Amniotic epithelial cell (primary cell): ENCODE results near the gene CD200R1L.

Source experiments
- DNase-seq: peaks from one replicate; pipeline ENCODE4 v3.0.0-alpha.2; 2010; ENCODE audit warnings: low read depth

CD200R1L gene

GRCh38 chr3:112791736-112792135, 54.9 kb downstream of the CD200R1L start:
- no peak for DNase-seq

- peak; percentile 59 for DNase-seq
These were observed 56.9 kb downstream of the CD200R1L start for GRCh38 chr3:112789787-112790186.

GRCh38 chr3:112786881-112787579, 59.6 kb downstream of the CD200R1L start:
- DNase-seq: no peak

GRCh38 chr3:112786002-112786590, 60.6 kb downstream of the CD200R1L start:
- DNase-seq: peak; percentile 86

- no peak for DNase-seq
These were observed 61.2 kb downstream of the CD200R1L start for GRCh38 chr3:112785321-112786001.

GRCh38 chr3:112782491-112782890, 64.2 kb downstream of the CD200R1L start:
- DNase-seq: no peak

- peak; percentile 53 for DNase-seq
These were observed 65.1 kb downstream of the CD200R1L start for GRCh38 chr3:112781599-112781998.

GRCh38 chr3:112779558-112780480, 66.8 kb downstream of the CD200R1L start:
- no peak for DNase-seq

GRCh38 chr3:112779011-112779410, 67.7 kb downstream of the CD200R1L start:
- no peak for DNase-seq

- peak; percentile 91 for DNase-seq
These were observed 68.2 kb downstream of the CD200R1L start for GRCh38 chr3:112778353-112778948.

GRCh38 chr3:112777811-112778210, 68.9 kb downstream of the CD200R1L start:
- DNase-seq: no peak

- DNase-seq: no peak
These were observed 69.8 kb downstream of the CD200R1L start for GRCh38 chr3:112776836-112777235.

GRCh38 chr3:112776000-112776399, 70.7 kb downstream of the CD200R1L start:
- peak; percentile 51 for DNase-seq

- DNase-seq: peak; percentile 60
These were observed 71.5 kb downstream of the CD200R1L start for GRCh38 chr3:112775011-112775742.

- DNase-seq: peak; percentile 69
These were observed 72.3 kb downstream of the CD200R1L start for GRCh38 chr3:112774293-112774926.

- DNase-seq: no peak
These were observed 72.8 kb downstream of the CD200R1L start for GRCh38 chr3:112773864-112774263.

- DNase-seq: no peak
These were observed 75.7 kb downstream of the CD200R1L start for GRCh38 chr3:112770951-112771350.

GRCh38 chr3:112770032-112770626, 76.5 kb downstream of the CD200R1L start:
- peak; percentile 70 for DNase-seq

- peak; percentile 44 for DNase-seq
These were observed 77.2 kb downstream of the CD200R1L start for GRCh38 chr3:112769286-112769978.
